Parathyroid adenoma (tissue), 2 donors: ENCODE data around the gene CLCNKB.

Experiments
- H2AFZ ChIP-seq: fragments of 300-600 bp; sonication (generic); one replicate; pipeline ENCODE4 v1.7.0; 2017; ENCODE audit warnings: antibody characterized with exemption, mild to moderate bottlenecking
- H3K27ac ChIP-seq: fragments of 300-600 bp; sonication (generic); one replicate; pipeline ENCODE4 v1.7.0; 2017
- H3K27me3 ChIP-seq: fragments of 300-600 bp; sonication (generic); one replicate; pipeline ENCODE4 v1.7.0; 2017; ENCODE audit warnings: low read length; ENCODE audit not compliant: control insufficient read depth, insufficient read depth
- H3K36me3 ChIP-seq: fragments of 300-600 bp; sonication (generic); one replicate; pipeline ENCODE4 v1.7.0; 2017; ENCODE audit warnings: low read length; ENCODE audit not compliant: control insufficient read depth, insufficient read depth
- H3K4me1 ChIP-seq: fragments of 300-600 bp; sonication (generic); one replicate; pipeline ENCODE4 v1.7.0; 2017; ENCODE audit warnings: control low read depth
- H3K4me2 ChIP-seq: fragments of 300-600 bp; sonication (generic); one replicate; pipeline ENCODE4 v1.7.0; 2017; ENCODE audit warnings: low read length
- H3K4me3 ChIP-seq: fragments of 300-600 bp; sonication (generic); one replicate; pipeline ENCODE4 v1.7.0; 2017; ENCODE audit warnings: low read depth, low read length
- H3K79me2 ChIP-seq: fragments of 300-600 bp; sonication (generic); one replicate; pipeline ENCODE4 v1.7.0; 2017; ENCODE audit warnings: control low read depth
- H3K9ac ChIP-seq: fragments of 300-600 bp; sonication (generic); one replicate; pipeline ENCODE4 v1.7.0; 2017; ENCODE audit warnings: mild to moderate bottlenecking
- H3K9me3 ChIP-seq: fragments of 300-600 bp; sonication (generic); one replicate; pipeline ENCODE4 v1.7.0; 2017; ENCODE audit warnings: low read length; ENCODE audit not compliant: control insufficient read depth
- CTCF ChIP-seq: fragments of 300-600 bp; sonication (generic); IDR thresholded peaks from one replicate; pipeline ENCODE4 v1.7.0; 2017; ENCODE audit warnings: antibody characterized with exemption, mild to moderate bottlenecking
- donor health status: primary hyperparathyroidism.

The CLCNKB gene

GRCh38 chr1:16017076-16017460 is 26.5 kb upstream of the CLCNKB start:
- Histone ChIP-seq H3K4me3 (no peak overlapping the region), H3K9me3 (no peaks in the 10 kb centered on the region), H3K4me1 (peaks cover 45% of the 10 kb centered on the region), H3K27me3 (no peaks in the 10 kb centered on the region), H3K27ac (peak overlapping the region; percentile 99), H3K4me2 (peak overlapping the region; percentile 24), H3K79me2 (no peaks in the 10 kb centered on the region), H2AFZ (no peak overlapping the region), H3K9ac (no peak overlapping the region), H3K36me3 (no peaks in the 10 kb centered on the region)
- TF ChIP-seq CTCF = no peak

GRCh38 chr1:16017461-16018303 is 25.9 kb upstream of the CLCNKB start, which contains the start of gene HSPB7:
Gene HSPB7, minus strand, starts transcription at chr1:16018043. Its CDS starts 80 bp downstream, at chr1:16017963.
- no peak for TF ChIP-seq CTCF
- H3K4me1 ChIP-seq = peaks cover 44% of the 10 kb centered on the region
- H3K9me3 ChIP-seq = no peaks in the 10 kb centered on the region
- H3K4me3 ChIP-seq = no peak within 1 kb of the TSS
- H3K27ac ChIP-seq = peak within 1 kb of the TSS; percentile 99
- no peaks in the 10 kb centered on the region for H3K36me3 ChIP-seq
- H3K4me2 ChIP-seq = peak within 1 kb of the TSS; percentile 24
- H3K27me3 ChIP-seq = no peaks in the 10 kb centered on the region
- no peaks in the 10 kb centered on the region for H3K79me2 ChIP-seq
- peak within 1 kb of the TSS; percentile 28 for H3K9ac ChIP-seq
- peak within 1 kb of the TSS; percentile 75 for H2AFZ ChIP-seq

- H2AFZ ChIP-seq = peak overlapping the region; percentile 75
- H3K27ac ChIP-seq = peak overlapping the region; percentile 99
- no peaks in the 10 kb centered on the region for H3K36me3 ChIP-seq
- H3K9ac ChIP-seq = no peak overlapping the region
- peaks cover 50% of the 10 kb centered on the region for H3K4me1 ChIP-seq
- H3K4me2 ChIP-seq = no peak overlapping the region
- H3K79me2 ChIP-seq = no peaks in the 10 kb centered on the region
- H3K4me3 ChIP-seq = no peak overlapping the region
- no peaks in the 10 kb centered on the region for H3K9me3 ChIP-seq
- H3K27me3 ChIP-seq = no peaks in the 10 kb centered on the region
- TF ChIP-seq CTCF = no peak
Observed at GRCh38 chr1:16018308-16018707, 25.3 kb upstream of the CLCNKB start.

GRCh38 chr1:16018749-16019643 is 24.6 kb upstream of the CLCNKB start:
- no peaks in the 10 kb centered on the region for H3K27me3 ChIP-seq
- no peaks in the 10 kb centered on the region for H3K36me3 ChIP-seq
- H3K4me1 ChIP-seq = peaks cover 56% of the 10 kb centered on the region
- H3K79me2 ChIP-seq = no peaks in the 10 kb centered on the region
- no peak for TF ChIP-seq CTCF
- H3K9ac ChIP-seq = no peak overlapping the region
- H3K27ac ChIP-seq = peak overlapping the region; percentile 99
- no peak overlapping the region for H3K4me3 ChIP-seq
- H3K9me3 ChIP-seq = no peaks in the 10 kb centered on the region
- no peak overlapping the region for H2AFZ ChIP-seq
- peak overlapping the region; percentile 19 for H3K4me2 ChIP-seq
